ENCODE results near the gene JCHAIN. TPM values are rescaled to one million over a fixed set of nuclear protein-coding genes. Genes with fewer than 3 reads are reported as not detected.

The JCHAIN gene
- total RNA-seq, 2 donors from 2014 or later: 0.62 to 2.0 TPM

GRCh38 chr4:70619778-70620177 is 46.5 kb downstream of the JCHAIN start:
- no peak overlapping the region for H3K4me3 ChIP-seq
- H3K36me3 ChIP-seq: no peaks in the 10 kb centered on the region
- H3K27me3 ChIP-seq (replicated peaks; ENCODE audit: insufficient read depth): no peaks in the 10 kb centered on the region
- no peak for TF ChIP-seq CTCF (IDR thresholded peaks at IDR 0.05)
- TF ChIP-seq POLR2A (IDR thresholded peaks at IDR 0.05): no peak
- TF ChIP-seq POLR2AphosphoS5 (IDR thresholded peaks at IDR 0.05): no peak
- no peaks in the 10 kb centered on the region for H3K4me1 ChIP-seq (replicated peaks)
- intact Hi-C loops (cut with DNase I): no loop called here
- 94% methylated on average over 2 of the region's 2 CpGs for WGBS
- no peak overlapping the region for H3K27ac ChIP-seq
- no peak for DNase-seq (ENCODE audit: low spot score)
- no peaks in the 10 kb centered on the region for H3K9me3 ChIP-seq

GRCh38 chr4:70619288-70619687 is 47.0 kb downstream of the JCHAIN start:
- 91% methylated on average over 4 of the region's 4 CpGs for WGBS
- TF ChIP-seq CTCF (IDR thresholded peaks at IDR 0.05) (no peak), POLR2A (IDR thresholded peaks at IDR 0.05) (no peak), POLR2AphosphoS5 (IDR thresholded peaks at IDR 0.05) (no peak)
- no peak overlapping the region for H3K27ac ChIP-seq
- H3K4me1 ChIP-seq (replicated peaks): no peaks in the 10 kb centered on the region
- H3K27me3 ChIP-seq (replicated peaks; ENCODE audit: insufficient read depth): no peaks in the 10 kb centered on the region
- H3K36me3 ChIP-seq: no peaks in the 10 kb centered on the region
- intact Hi-C loops (cut with DNase I): no loop called here
- no peak overlapping the region for H3K4me3 ChIP-seq
- no peak for DNase-seq (ENCODE audit: low spot score)
- no peaks in the 10 kb centered on the region for H3K9me3 ChIP-seq

GRCh38 chr4:70614184-70614555 is 52.1 kb downstream of the JCHAIN start:
- no peaks in the 10 kb centered on the region for H3K9me3 ChIP-seq
- 79% methylated on average over 3 of the region's 3 CpGs for whole genome bisulfite sequencing
- no peaks in the 10 kb centered on the region for H3K4me1 ChIP-seq (replicated peaks)
- TF ChIP-seq CTCF (IDR thresholded peaks at IDR 0.05): no peak
- TF ChIP-seq POLR2AphosphoS5 (IDR thresholded peaks at IDR 0.05): no peak
- TF ChIP-seq POLR2A (IDR thresholded peaks at IDR 0.05): no peak
- no peak overlapping the region for H3K27ac ChIP-seq
- no peak overlapping the region for H3K4me3 ChIP-seq
- no peaks in the 10 kb centered on the region for H3K27me3 ChIP-seq (replicated peaks; ENCODE audit: insufficient read depth)
- no peak for DNase-seq (ENCODE audit: low spot score)
- intact Hi-C loops (cut with DNase I): no loop called here
- H3K36me3 ChIP-seq: no peaks in the 10 kb centered on the region

GRCh38 chr4:70613306-70614183 is 52.8 kb downstream of the JCHAIN start:
- intact Hi-C loops (cut with DNase I): no loop called here
- WGBS: 43% methylated on average over 9 of the region's 9 CpGs

More at GRCh38 chr4:70613306-70614183, 52.8 kb downstream of the JCHAIN start:
- H3K4me1 ChIP-seq (replicated peaks): no peaks in the 10 kb centered on the region
- no peak for DNase-seq (ENCODE audit: low spot score)
- no peak overlapping the region for H3K4me3 ChIP-seq
- H3K27ac ChIP-seq: no peak overlapping the region
- H3K36me3 ChIP-seq: no peaks in the 10 kb centered on the region
- TF ChIP-seq CTCF (IDR thresholded peaks at IDR 0.05): no peak
- no peak for TF ChIP-seq POLR2AphosphoS5 (IDR thresholded peaks at IDR 0.05)
- no peak for TF ChIP-seq POLR2A (IDR thresholded peaks at IDR 0.05)
- H3K27me3 ChIP-seq (replicated peaks; ENCODE audit: insufficient read depth): no peaks in the 10 kb centered on the region
- no peaks in the 10 kb centered on the region for H3K9me3 ChIP-seq

Data from prostate gland (tissue), 2 donors.